ENCODE results near the gene TTC21B.

TTC21B gene

GRCh38 chr2:165871025-165871424 is 82.6 kb downstream of the TTC21B start:
- TF ChIP-seq TAF1 (IDR thresholded peaks at IDR 0.05; ENCODE audit: low read depth), result no peak
- no peak for TF ChIP-seq TCF12 (IDR thresholded peaks at IDR 0.05; ENCODE audit: low read depth)
- TF ChIP-seq REST (IDR thresholded peaks at IDR 0.05; ENCODE audit: low read depth), result no peak
- no peak for TF ChIP-seq YY1 (IDR thresholded peaks at IDR 0.05; ENCODE audit: low read depth)

GRCh38 chr2:165870346-165870745 is 83.2 kb downstream of the TTC21B start:
- no peak for TF ChIP-seq TEAD4 (IDR thresholded peaks at IDR 0.05)
- TF ChIP-seq EGR1 (IDR thresholded peaks at IDR 0.05), result no peak
- TF ChIP-seq TCF12 (IDR thresholded peaks at IDR 0.05; ENCODE audit: low read depth), result no peak
- TF ChIP-seq YY1 (IDR thresholded peaks at IDR 0.05; ENCODE audit: low read depth), result no peak
- no peak for TF ChIP-seq EP300 (IDR thresholded peaks at IDR 0.05; ENCODE audit: borderline replicate concordance)
- no peak for TF ChIP-seq TAF1 (IDR thresholded peaks at IDR 0.05; ENCODE audit: low read depth)
- TF ChIP-seq CREB1 (IDR thresholded peaks at IDR 0.05; ENCODE audit: low read depth), result no peak
- no peak for TF ChIP-seq CEBPB (IDR thresholded peaks at IDR 0.05)
- no peak for TF ChIP-seq FOXM1 (IDR thresholded peaks at IDR 0.05; ENCODE audit: borderline replicate concordance, low read depth)
- TF ChIP-seq MAX (IDR thresholded peaks at IDR 0.05), result no peak
- no peak for TF ChIP-seq RAD21 (IDR thresholded peaks at IDR 0.05; ENCODE audit: low read depth)
- no peak for TF ChIP-seq ZBTB7A (IDR thresholded peaks at IDR 0.05; ENCODE audit: low read depth)
- TF ChIP-seq REST (IDR thresholded peaks at IDR 0.05; ENCODE audit: low read depth), result no peak
- TF ChIP-seq NFIC (IDR thresholded peaks at IDR 0.05), result no peak
- TF ChIP-seq USF1 (IDR thresholded peaks at IDR 0.05), result no peak

- TF ChIP-seq NFIC (IDR thresholded peaks at IDR 0.05), result peak; percentile 34; the same call in 1 of the 2 replicates
- no peak for TF ChIP-seq CREB1 (IDR thresholded peaks at IDR 0.05; ENCODE audit: low read depth)
- no peak for TF ChIP-seq EGR1 (IDR thresholded peaks at IDR 0.05)
- TF ChIP-seq RAD21 (IDR thresholded peaks at IDR 0.05; ENCODE audit: low read depth), result no peak
Measured at GRCh38 chr2:165868211-165868610, 85.4 kb downstream of the TTC21B start.

- no peak for TF ChIP-seq RAD21 (IDR thresholded peaks at IDR 0.05; ENCODE audit: low read depth)
- no peak for TF ChIP-seq MAX (IDR thresholded peaks at IDR 0.05)
- TF ChIP-seq NFIC (IDR thresholded peaks at IDR 0.05), result no peak
- TF ChIP-seq EP300 (IDR thresholded peaks at IDR 0.05; ENCODE audit: borderline replicate concordance), result no peak
- TF ChIP-seq TAF1 (IDR thresholded peaks at IDR 0.05; ENCODE audit: low read depth), result no peak
- no peak for TF ChIP-seq USF1 (IDR thresholded peaks at IDR 0.05)
- TF ChIP-seq TCF12 (IDR thresholded peaks at IDR 0.05; ENCODE audit: low read depth), result no peak
- TF ChIP-seq FOXM1 (IDR thresholded peaks at IDR 0.05; ENCODE audit: borderline replicate concordance, low read depth), result no peak
- TF ChIP-seq YY1 (IDR thresholded peaks at IDR 0.05; ENCODE audit: low read depth), result no peak
- no peak for TF ChIP-seq CEBPB (IDR thresholded peaks at IDR 0.05)
- TF ChIP-seq TEAD4 (IDR thresholded peaks at IDR 0.05), result no peak
- TF ChIP-seq REST (IDR thresholded peaks at IDR 0.05; ENCODE audit: low read depth), result no peak
- TF ChIP-seq EGR1 (IDR thresholded peaks at IDR 0.05), result no peak
- TF ChIP-seq CREB1 (IDR thresholded peaks at IDR 0.05; ENCODE audit: low read depth), result no peak
Measured at GRCh38 chr2:165864296-165864695, 89.3 kb downstream of the TTC21B start.

- TF ChIP-seq EP300 (IDR thresholded peaks at IDR 0.05; ENCODE audit: borderline replicate concordance) (no peak), EGR1 (IDR thresholded peaks at IDR 0.05) (no peak), YY1 (IDR thresholded peaks at IDR 0.05; ENCODE audit: low read depth) (no peak), CEBPB (IDR thresholded peaks at IDR 0.05) (no peak), TAF1 (IDR thresholded peaks at IDR 0.05; ENCODE audit: low read depth) (no peak)
Measured at GRCh38 chr2:165863810-165864261, 89.7 kb downstream of the TTC21B start.
